H9 (cell line): ENCODE measurements around the gene PRKCA. TPM values are rescaled to one million over a fixed set of nuclear protein-coding genes. Genes with fewer than 3 reads are reported as not detected.

Experiments
- DNase-seq: peaks from one replicate; pipeline ENCODE4 v3.0.0-alpha.2; 2017
- H2AFZ ChIP-seq: one replicate; pipeline ENCODE4 v1.6.1; 2013; ENCODE audit warnings: mild to moderate bottlenecking, low read length, control low read depth, moderate library complexity
- H2AK5ac ChIP-seq: 2 replicates; pipeline ENCODE4 v1.6.1; 2013; ENCODE audit warnings: low read length, control low read depth, mixed read lengths; ENCODE audit not compliant: insufficient read length
- H2BK120ac ChIP-seq: one replicate; pipeline ENCODE4 v1.6.1; 2013; ENCODE audit warnings: low read depth, mild to moderate bottlenecking, low read length, control low read depth, inconsistent platforms; ENCODE audit not compliant: poor library complexity, severe bottlenecking
- H2BK12ac ChIP-seq: 2 replicates; pipeline ENCODE4 v1.6.1; 2013; ENCODE audit warnings: low read length, control low read depth, mixed read lengths, low read depth; ENCODE audit not compliant: insufficient read length
- H2BK15ac ChIP-seq: 2 replicates; pipeline ENCODE4 v1.6.1; 2013; ENCODE audit warnings: low read depth, low read length, control low read depth
- H2BK20ac ChIP-seq: one replicate; pipeline ENCODE4 v1.6.1; 2013; ENCODE audit warnings: low read depth, mild to moderate bottlenecking, low read length, control low read depth, inconsistent platforms; ENCODE audit not compliant: poor library complexity, severe bottlenecking
- H2BK5ac ChIP-seq: 2 replicates; pipeline ENCODE4 v1.6.1; 2013; ENCODE audit warnings: low read length, control low read depth, mixed read lengths; ENCODE audit not compliant: insufficient read length
- H3K14ac ChIP-seq: 2 replicates; pipeline ENCODE4 v1.6.1; 2013; ENCODE audit warnings: low read length, control low read depth; ENCODE audit not compliant: insufficient read depth
- H3K18ac ChIP-seq: 2 replicates; pipeline ENCODE4 v1.6.1; 2013; ENCODE audit warnings: low read depth, mild to moderate bottlenecking, mixed read lengths, low read length, control low read depth; ENCODE audit not compliant: insufficient read length
- H3K23ac ChIP-seq: 2 replicates; pipeline ENCODE4 v1.6.1; 2013; ENCODE audit warnings: low read length, control low read depth, mixed read lengths, low read depth; ENCODE audit not compliant: insufficient read length
- H3K23me2 ChIP-seq: 2 replicates; pipeline ENCODE4 v1.6.1; 2013; ENCODE audit warnings: low read depth, mild to moderate bottlenecking, mixed read lengths, low read length, control low read depth; ENCODE audit not compliant: insufficient read length, poor library complexity, severe bottlenecking
- H3K27ac ChIP-seq: 2 replicates; pipeline ENCODE4 v1.5.1; 2013; ENCODE audit warnings: low read length, control low read depth, mixed read lengths, low read depth; ENCODE audit not compliant: insufficient read length
- H3K27me3 ChIP-seq: 2 replicates; pipeline ENCODE4 v1.6.1; 2013; ENCODE audit warnings: low read length, control low read depth, inconsistent platforms; ENCODE audit not compliant: insufficient read depth
- H3K4ac ChIP-seq: 2 replicates; pipeline ENCODE4 v1.6.1; 2013; ENCODE audit warnings: low read depth, mild to moderate bottlenecking, control low read depth, inconsistent platforms, low read length, moderate library complexity
- H3K4me1 ChIP-seq: 2 replicates; pipeline ENCODE4 v1.6.1; 2013; ENCODE audit warnings: low read length, control low read depth, inconsistent platforms; ENCODE audit not compliant: insufficient read depth
- H3K4me2 ChIP-seq: 2 replicates; pipeline ENCODE4 v1.6.1; 2013; ENCODE audit warnings: low read length, control low read depth, mixed read lengths; ENCODE audit not compliant: insufficient read length, insufficient read depth
- H3K56ac ChIP-seq: 2 replicates; pipeline ENCODE4 v1.6.1; 2013; ENCODE audit warnings: low read depth, mild to moderate bottlenecking, mixed read lengths, low read length, control low read depth; ENCODE audit not compliant: insufficient read length
- H3K79me1 ChIP-seq: 2 replicates; pipeline ENCODE4 v1.6.1; 2013; ENCODE audit warnings: low read depth, mild to moderate bottlenecking, moderate library complexity, low read length, control low read depth, inconsistent platforms; ENCODE audit not compliant: insufficient read depth, poor library complexity, severe bottlenecking
- H3K79me2 ChIP-seq: 2 replicates; pipeline ENCODE4 v1.6.1; 2013; ENCODE audit warnings: low read length, control low read depth, inconsistent platforms; ENCODE audit not compliant: insufficient read depth
- H3K9ac ChIP-seq: 2 replicates; pipeline ENCODE4 v1.6.1; 2013; ENCODE audit warnings: low read length, control low read depth, mixed read lengths; ENCODE audit not compliant: insufficient read length; ENCODE audit errors: extremely low read depth
- H3K9me3 ChIP-seq: one replicate; pipeline ENCODE4 v1.6.1; 2013; ENCODE audit warnings: low read depth, low read length, inconsistent platforms; ENCODE audit not compliant: control insufficient read depth
- H3T11ph ChIP-seq: one replicate; pipeline ENCODE4 v1.6.1; 2013; ENCODE audit warnings: mild to moderate bottlenecking, low read length, control low read depth, inconsistent platforms
- H4K20me1 ChIP-seq: one replicate; pipeline ENCODE4 v1.6.1; 2013; ENCODE audit not compliant: control insufficient read depth, insufficient read length, insufficient read depth
- H4K5ac ChIP-seq: 2 replicates; pipeline ENCODE4 v1.6.1; 2013; ENCODE audit warnings: low read depth, mild to moderate bottlenecking, mixed read lengths, low read length, control low read depth; ENCODE audit not compliant: insufficient read length
- H4K8ac ChIP-seq: replicated peaks from 2 replicates; pipeline ENCODE4 v1.6.1; 2013; ENCODE audit warnings: low read length, control low read depth, mixed read lengths, low read depth; ENCODE audit not compliant: insufficient read length
- H4K91ac ChIP-seq: 2 replicates; pipeline ENCODE4 v1.6.1; 2013; ENCODE audit warnings: low read depth, mild to moderate bottlenecking, moderate library complexity, mixed read lengths, low read length, control low read depth; ENCODE audit not compliant: insufficient read length
- H3K27ac Mint-ChIP-seq, 3 experiments: 2 replicates in 2 of 3; 3 replicates in 1 of 3; pipeline ENCODE4 v1.8.0; 2020 to 2021; ENCODE audit warnings: mixed read lengths in 3 of 3, mild to moderate bottlenecking in 1 of 3, moderate library complexity in 1 of 3
- H3K27me3 Mint-ChIP-seq: 2 replicates; pipeline ENCODE4 v1.8.0; 2021; ENCODE audit warnings: low read depth, mild to moderate bottlenecking, moderate library complexity, mixed read lengths
- H3K36me3 Mint-ChIP-seq, 3 experiments: 2 replicates in 2 of 3; 3 replicates in 1 of 3; pipeline ENCODE4 v1.8.0; 2020 to 2021; ENCODE audit warnings: low read depth in 3 of 3, mixed read lengths in 3 of 3; ENCODE audit not compliant: insufficient read depth in 1 of 3
- H3K4me1 Mint-ChIP-seq, 2 experiments: 2 replicates each; pipeline ENCODE4 v1.8.0; 2020; ENCODE audit warnings: mixed read lengths in 2 of 2
- H3K4me3 Mint-ChIP-seq, 2 experiments: 2 replicates in 1 of 2; 3 replicates in 1 of 2; pipeline ENCODE4 v1.8.0; 2020 to 2021; ENCODE audit warnings: mild to moderate bottlenecking in 2 of 2, mixed read lengths in 2 of 2, moderate library complexity in 1 of 2
- H3K9me3 Mint-ChIP-seq, 2 experiments: 2 replicates in 1 of 2; 3 replicates in 1 of 2; pipeline ENCODE4 v1.8.0; 2020; ENCODE audit warnings: mild to moderate bottlenecking in 2 of 2, mixed read lengths in 2 of 2, moderate library complexity in 1 of 2
- CTCF ChIP-seq: fragments of 200-600 bp; sonication (generic); conservative IDR thresholded peaks from 3 replicates; pipeline ENCODE4 v1.8.0; 2021; ENCODE audit warnings: antibody characterized with exemption, mild to moderate bottlenecking
- WGBS: extraction: QIAGEN DNeasy Blood & Tissue Kit; methylation state at CpG from one replicate; pipeline ENCODE4 v1.1.7; 2013; ENCODE audit warnings: missing lambda C conversion rate, low lambda C conversion rate, mixed read lengths; ENCODE audit not compliant: insufficient read length; ENCODE audit errors: extremely low coverage; 5-methylcytosine and 5-hydroxymethylcytosine counted together
- total RNA-seq: library from RNA; stranded (reverse); gene quantifications from 2 replicates; pipeline ENCODE4 v1.2.1, GENCODE V29; 2021

Gene PRKCA
- total RNA-seq, 1 experiment from 2014 or later, result 10.5 TPM

- Histone ChIP-seq H3K79me1 (no peaks in the 10 kb centered on the region), H3K27me3 (no peaks in the 10 kb centered on the region), H3K23me2 (no peaks in the 10 kb centered on the region), H3K23ac (no peak overlapping the region), H3K9ac (no peak overlapping the region), H3K4ac (no peak overlapping the region), H2BK15ac (no peak overlapping the region), H3K14ac (no peak overlapping the region), H4K8ac (no peak overlapping the region), H2BK5ac (no peak overlapping the region), H3K9me3 (no peaks in the 10 kb centered on the region), H3K18ac (no peak overlapping the region), H4K20me1 (no peaks in the 10 kb centered on the region), H2BK20ac (no peak overlapping the region), H3K56ac (no peak overlapping the region), H3K4me1 (no peaks in the 10 kb centered on the region; the same call in 1 of the 2 replicates), H4K91ac (no peak overlapping the region), H2BK120ac (no peak overlapping the region), H2AK5ac (no peak overlapping the region), H3K79me2 (no peaks in the 10 kb centered on the region), H4K5ac (no peak overlapping the region), H2AFZ (no peak overlapping the region), H3K27ac (no peak overlapping the region), H3K4me2 (no peak overlapping the region), H2BK12ac (no peak overlapping the region), H3T11ph (no peak overlapping the region)
- peak; percentile 0 for DNase-seq
- Mint-ChIP-seq H3K27ac (peak overlapping the region in 1 of 3 experiments; percentile 35; a peak in 1 of 7 replicates), H3K4me1 (peaks cover 11 to 16% of the 10 kb centered on the region in 2 experiments), H3K4me3 (no peak overlapping the region), H3K27me3 (no peaks in the 10 kb centered on the region), H3K9me3 (no peaks in the 10 kb centered on the region; a peak in 2 of 5 replicates), H3K36me3 (no peaks in the 10 kb centered on the region)
- no CpG with 5 or more reads among the region's 4 CpGs for WGBS
- TF ChIP-seq CTCF, result no peak
Observed at GRCh38 chr17:66573078-66573477, 270.7 kb downstream of the PRKCA start.
